ENCODE measurements around the gene ABCC9.

Gene ABCC9

DNA sequence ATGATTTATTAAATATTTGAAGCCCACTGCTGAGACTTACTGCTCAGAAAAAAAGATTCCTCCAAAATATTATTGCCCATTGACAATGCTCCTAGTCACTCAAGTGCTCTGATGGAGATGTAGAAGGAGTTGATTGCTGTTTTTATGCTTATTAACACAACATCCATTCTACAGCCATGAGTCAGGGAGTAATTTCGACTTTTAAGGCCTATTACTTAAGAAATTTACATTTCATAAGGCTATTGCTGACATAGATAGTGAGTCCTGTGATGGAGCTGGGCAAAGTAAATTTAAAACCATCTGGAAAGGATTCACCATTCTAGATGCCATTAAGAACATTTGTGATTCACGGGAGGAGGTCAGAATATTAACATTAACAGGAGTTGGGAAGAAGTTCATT lies 171.9 kb downstream of the ABCC9 start:
- no peak for DNase-seq

DNA sequence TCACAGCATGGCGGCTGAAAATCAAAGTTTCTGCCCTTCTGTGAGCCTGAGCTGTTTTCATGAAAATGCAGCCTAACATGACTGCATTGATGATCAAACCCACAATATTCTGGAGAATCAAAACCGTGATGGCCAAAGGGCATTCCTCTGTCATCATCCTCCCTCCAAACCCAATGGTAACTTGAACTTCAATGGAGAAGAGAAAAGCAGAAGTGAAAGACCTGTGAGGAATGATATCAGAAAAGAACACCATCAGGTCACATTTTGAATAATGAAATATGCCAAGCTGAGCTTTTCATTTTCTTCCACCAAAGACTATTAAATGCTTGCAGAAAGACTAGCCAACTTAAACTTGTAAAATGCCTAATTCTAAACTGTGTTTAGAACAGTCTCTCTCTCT lies 174.8 kb downstream of the ABCC9 start:
- DNase-seq = no peak

DNA sequence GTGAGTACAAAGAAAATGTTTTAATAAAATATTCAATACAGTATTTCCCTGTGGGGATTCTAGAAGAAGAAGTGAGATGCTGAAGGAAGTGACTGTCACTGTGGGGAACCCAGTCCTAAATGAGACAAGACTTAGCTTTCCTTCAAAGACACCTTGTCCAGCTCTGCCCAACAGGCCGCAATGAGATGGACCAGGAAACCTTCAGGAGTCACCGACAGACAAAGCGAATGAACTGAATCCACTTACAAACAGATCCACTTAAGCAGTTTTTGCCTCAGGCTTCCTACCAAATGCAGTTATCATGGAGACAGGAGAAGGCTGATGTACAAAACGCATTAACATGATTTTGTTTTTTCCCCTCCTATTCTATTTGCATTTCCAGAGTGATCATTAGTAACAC lies 176.3 kb downstream of the ABCC9 start:
- no peak for DNase-seq

DNA sequence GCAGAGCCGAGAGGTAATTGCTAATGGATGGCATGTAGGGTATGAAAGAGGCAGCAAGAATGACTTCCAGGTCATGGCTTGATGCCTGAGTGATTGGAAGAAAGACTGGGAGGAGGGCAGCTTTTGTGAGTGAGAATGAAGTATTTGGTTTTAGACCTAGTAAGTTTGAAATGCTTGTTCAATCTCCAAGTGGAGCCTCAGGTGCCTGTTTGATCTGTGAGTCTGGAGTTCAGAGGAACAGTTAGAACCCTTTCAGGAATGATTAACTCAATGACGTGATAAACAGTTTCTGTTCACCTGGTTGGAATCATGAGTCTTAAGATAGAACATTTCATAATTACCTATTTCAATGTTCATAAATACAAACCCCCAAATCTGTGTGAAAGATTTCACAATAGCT lies 177.2 kb downstream of the ABCC9 start:
- DNase-seq = no peak

DNA sequence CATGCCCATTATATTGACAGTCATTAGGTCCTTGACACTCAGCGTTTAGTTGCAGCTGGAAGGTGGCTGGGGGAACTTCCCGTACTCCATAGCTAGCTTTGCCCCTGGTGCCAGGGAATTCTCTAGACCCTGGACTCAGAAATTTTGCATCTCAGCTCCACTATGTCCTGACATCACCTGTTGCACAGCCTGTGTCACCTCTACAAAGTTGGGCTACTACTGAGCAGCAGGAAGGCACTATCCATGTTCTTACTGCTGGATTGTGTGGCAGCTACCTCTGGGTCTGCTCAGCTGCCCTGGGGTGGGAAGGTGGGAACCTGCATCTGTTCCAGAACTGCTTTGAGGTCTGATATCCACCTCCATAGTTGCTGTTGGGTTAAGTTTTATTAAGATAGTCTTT lies 177.7 kb downstream of the ABCC9 start:
- no peak for DNase-seq

DNA sequence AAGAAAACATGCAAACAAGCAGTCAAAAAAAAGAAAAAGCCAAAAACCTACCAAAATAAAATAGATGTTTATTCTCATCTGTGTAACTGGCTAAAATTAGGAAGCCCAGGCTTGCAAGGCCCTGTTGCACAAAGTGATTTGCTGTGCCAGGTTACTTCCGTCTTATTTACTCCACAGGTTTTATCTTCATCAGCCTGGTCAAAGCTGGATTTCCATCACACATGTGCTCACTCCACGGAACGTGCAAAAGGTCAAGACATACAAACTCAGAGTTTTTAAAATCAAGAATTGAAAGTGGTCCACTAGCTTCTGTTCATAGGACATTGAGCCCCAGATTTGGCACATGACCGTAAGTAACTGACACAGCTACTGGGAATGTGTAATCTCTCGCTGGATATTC lies 181.5 kb downstream of the ABCC9 start:
- no peak for DNase-seq

DNA sequence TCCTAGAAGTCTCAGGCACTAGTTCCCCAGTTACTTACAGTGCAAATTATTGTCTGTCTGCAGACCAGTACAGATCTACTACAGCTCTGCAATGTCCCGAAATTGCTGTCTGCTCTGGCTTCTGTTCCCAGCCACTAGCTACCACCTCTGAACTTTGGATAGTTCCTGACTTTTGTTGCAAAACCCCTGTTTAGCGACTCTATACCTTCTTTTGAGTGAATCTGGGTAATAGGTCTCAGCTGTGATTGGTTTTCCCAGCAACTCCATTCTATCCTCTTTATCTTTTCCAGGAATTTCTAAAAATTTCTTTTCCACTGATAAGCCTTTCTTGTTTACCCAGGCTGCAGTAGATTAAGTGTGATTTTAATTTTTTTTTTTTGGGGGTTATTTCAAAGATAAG lies 183.5 kb downstream of the ABCC9 start:
- no peak for DNase-seq

DNA sequence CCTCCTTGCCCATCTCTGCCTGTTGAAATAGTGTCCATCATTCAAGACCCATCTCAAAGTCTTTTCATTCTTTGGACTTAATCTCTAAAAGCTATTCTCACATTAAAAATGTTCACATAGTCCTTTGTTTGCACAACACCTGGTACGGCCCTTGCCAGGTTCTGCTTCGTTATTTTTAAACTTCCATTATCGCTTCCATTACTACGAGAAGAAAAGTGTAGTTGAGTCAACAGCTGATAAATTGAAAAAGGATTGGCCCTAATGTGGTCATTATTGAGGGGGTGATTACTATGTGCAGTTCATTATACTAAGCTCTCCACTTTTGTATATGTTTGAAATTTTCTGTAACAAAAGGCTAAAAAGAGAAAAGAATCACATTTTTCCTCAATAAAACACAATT lies 184.5 kb downstream of the ABCC9 start:
- DNase-seq = no peak

DNA sequence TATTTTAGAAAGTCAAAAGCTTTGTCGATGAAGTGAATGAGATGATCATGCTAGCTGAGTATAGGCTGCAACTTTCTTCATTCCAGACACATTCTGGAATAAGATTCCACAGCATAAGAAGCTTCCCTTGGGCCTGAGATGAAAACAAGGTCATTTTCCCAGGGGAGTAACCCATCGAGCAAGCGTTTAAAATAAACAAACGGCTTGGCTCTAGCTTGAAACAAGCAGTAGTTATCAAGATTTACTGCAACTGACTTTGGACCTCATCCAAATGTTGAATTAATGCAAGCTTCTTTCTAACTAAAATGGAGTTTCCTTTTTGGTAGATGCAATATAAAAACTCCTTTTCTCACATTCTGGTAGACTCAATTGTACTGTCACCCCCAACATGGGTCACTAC lies 189.7 kb downstream of the ABCC9 start:
- DNase-seq = no peak

All from activated CD8-positive, alpha-beta memory T cell treated with anti-CD3 and anti-CD28 coated beads, Interleukin-2, amount 50 U/mL, for 4 hours (primary cell).